ENCODE data around the gene LPP.

LPP gene

DNA sequence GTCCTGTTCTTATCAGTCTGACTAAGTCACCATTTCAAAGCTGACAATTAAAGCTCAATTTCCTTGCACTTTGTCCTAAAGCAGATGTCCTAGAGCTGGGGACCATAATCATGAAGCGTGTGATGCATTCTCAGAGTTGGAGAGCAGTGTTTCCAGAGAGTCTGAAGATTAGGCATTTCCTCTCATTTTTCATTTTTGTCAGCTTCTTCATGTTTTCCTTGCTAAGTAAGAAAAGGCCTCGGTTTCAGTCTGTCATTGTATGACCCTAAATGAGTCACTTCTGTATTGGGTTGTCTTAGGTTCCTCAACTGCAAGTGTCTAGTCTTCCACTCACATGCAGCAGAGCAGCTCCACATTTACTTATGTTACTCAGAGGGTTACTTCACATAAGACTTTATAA, 760.6 kb downstream of the LPP start:
- no peak for DNase-seq (ENCODE audit: low read depth)

DNA sequence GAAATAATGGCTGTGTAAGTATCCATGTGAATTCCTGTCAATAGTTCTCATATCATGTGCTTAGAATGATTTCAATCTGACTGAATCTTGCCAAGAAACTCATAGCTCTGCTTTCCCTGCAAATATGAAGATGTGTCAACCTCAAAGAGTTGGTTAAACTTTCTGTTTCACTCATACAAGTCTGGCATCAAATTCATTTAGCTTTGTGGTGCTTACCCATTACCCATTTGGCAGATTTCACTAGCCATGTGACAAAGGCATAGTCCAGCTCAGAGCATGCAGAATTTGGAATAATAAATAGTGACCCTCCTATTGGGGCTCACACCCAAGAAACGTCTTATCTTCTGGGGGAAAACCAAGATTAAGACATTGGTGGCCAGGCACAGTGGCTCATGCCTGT, 761.2 kb downstream of the LPP start:
- no peak for DNase-seq (ENCODE audit: low read depth)

DNA sequence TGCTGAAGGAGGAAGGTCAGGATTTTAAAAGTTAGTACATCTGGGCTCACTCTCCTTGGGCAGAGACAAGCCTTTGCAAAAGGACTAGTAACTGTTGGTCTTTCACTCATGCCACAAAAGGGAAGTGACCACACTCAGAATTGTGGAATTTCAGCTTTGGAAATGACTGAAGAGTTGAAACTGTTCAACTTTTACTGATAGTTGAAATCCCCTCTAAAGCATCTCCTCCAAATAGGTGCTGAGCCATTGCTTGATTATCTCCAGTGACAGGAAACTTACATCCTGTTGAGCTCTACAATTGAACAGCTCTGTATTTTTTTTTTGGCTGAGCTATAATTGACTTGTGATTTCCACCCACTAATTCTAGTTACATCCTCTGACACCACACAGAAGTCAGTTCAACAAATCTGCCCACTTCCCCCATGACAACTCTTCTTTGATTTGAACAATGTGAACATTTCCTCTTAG, 763.0 kb downstream of the LPP start:
- DNase-seq (ENCODE audit: low read depth), result no peak

DNA sequence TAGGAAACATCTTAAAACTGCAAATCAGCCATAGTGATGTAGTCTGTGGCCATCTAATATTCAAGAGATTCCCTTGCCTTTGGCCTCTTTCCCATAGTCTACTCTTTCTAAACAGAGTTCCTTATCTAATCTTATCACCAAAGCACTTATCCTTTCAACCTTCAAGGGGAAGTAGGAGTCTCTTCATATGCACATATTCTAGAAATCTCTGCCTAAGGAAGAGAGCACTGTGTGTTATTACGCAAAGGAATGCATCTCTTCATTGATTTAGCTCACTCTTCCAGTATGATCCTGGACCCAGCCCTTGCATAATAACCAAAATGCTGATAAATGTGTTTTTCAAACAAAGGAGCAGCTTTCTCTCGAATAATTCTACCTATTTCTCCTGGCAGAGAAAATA, 764.1 kb downstream of the LPP start:
- DNase-seq (ENCODE audit: low read depth), result no peak

DNA sequence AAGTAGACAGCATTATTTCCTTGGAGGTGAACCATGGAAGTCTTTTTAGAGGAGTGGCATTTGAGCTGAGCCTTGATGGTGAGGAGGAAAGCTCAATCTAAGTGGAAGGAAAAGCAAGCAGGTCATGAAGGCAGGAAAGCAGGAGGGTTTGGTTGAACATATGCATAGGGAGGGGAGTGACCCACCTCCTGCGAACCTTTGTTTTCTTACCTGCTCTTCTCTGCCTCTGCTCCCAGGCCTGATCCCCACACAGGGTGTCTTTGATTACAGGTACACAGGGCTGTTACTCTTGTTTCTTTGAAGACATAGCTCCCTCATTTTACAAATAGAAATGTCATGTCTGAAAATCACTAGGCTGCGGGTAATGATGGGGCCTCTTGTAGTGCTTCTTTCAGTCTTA, 769.7 kb downstream of the LPP start:
- no peak for DNase-seq (ENCODE audit: low read depth)

DNA sequence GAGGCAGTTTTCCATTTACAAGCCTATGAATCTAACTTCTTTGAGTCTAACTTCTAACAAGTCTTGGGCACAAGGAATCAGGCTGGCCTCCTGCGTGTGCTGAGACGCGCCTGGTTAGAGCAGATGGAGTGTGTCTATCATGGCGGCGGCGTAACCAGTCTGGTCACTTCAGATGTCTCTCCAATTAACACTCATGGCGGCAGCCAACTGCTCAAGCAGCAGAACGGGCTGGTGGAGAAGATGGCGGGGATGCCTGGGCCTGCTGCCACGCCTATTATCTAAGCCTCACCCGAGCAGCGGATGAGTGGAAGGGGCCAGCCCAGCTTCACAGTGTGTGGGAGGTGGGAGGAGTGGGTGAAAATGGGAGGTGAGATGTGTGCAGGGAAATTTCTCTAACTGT, 771.4 kb downstream of the LPP start:
- DNase-seq (ENCODE audit: low read depth), result no peak

DNA sequence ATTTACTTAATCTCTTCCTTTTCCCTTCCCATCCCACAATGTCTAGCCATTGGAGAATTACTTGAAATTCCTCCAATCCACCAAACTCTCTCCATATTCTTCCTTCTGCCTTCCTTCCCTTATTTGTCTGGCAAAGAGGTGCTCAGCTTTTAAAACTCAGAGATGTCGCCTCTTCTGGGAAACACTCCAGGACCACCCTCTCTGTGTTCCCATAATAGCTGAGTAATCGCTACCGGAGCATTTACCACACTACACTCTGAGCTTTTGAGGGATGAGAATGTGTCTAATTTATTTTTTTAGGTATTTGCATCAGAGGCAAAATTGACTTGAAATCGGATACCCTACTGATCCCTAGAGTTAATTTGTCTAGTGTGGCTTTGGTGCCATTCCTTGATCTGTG, 772.2 kb downstream of the LPP start:
- DNase-seq (ENCODE audit: low read depth), result no peak

DNA sequence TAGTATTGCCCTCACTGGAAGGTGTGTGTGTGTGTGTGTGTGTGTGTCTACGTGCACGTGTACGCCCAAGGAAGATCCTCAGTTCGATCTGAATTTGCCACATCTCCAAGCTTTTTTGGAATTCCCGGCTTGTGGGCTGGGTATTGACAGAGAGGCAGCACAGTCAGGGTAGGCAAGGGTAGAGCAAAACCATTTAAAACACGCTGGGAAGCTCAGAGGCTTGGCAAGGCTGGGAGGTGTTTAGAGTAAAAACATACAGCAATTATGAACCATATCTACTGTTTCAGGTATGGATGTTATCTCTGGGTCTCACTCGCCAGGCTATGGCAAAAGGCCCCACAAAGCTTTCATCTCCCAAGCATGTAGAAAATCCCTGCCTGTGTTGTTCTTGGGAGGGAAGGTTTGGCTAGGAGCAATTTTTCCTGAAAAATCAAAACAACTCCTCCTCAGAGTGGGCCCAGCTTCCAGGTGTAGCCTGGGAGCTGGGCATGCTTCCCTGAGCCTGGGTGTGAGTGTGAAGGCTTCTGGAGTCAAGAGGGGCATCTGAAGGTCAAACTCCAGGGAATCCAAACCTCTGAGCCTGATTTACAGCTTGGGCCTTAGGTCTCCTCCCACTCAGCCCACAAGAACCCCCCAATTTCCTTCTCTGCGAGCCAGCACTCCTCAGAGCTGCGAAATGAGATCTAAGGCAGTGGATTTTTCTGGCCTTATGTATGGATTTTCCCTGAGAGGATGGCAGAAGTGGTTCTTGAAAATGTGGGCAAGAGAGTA, 773.0 kb downstream of the LPP start:
- no peak for DNase-seq (ENCODE audit: low read depth)

DNA sequence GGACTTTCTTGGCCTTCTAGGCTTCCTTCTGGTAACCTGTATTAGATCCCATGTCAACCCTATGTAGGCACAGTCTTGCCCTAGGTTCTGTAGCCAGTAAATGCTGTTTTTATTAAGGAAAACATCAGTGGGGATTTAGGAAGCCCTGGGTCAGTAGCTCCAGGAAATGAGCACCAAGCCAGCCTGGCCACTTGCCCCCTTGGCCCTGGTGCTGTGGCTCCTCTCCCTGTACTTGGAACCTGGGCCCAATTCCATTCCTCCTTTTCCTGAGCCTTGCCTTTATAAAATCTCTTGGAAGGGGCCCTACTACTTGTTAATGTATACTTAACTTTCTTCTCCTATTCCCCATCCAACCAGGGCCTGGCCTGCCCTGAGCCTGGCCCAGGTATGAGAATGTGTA, 774.0 kb downstream of the LPP start:
- DNase-seq (ENCODE audit: low read depth), result no peak

DNA sequence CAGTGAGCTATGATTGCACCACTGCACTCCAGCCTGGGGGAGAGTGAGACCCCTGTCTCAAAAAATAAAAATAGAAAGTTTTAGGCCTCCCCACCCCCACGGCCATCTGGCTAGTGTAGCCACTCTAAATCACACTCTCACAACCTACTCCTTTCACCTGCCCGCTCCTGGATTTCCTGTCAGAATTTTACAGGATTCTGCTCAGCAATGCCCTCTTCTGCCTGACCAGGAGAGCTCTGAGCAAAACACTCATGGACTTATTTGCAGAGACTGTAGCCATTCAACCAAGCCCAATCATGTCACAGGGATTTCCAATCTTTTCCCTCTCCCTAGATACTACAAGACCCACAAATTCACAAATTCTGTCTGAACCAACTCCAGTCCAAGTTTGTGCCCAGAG, 775.2 kb downstream of the LPP start:
- no peak for DNase-seq (ENCODE audit: low read depth)

DNA sequence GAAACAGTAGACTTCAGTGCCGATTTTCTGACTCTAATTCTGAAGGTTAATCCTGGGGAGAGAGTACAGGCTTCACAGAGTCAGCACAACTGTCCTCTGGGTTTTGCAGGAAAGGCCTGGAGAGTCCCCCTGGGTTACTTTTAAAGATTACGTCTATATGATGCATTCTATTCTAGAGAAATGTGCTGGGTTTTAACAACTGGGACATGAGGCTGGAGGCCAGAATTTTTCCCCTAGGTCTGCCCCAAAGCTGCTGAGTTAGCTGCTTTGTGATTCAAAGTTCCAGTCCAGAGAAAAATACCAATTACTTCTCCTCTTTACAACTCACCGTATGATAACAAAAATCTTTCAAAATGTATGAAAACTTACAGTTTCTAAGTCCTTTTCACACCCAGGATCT, 777.1 kb downstream of the LPP start:
- no peak for DNase-seq (ENCODE audit: low read depth)

DNA sequence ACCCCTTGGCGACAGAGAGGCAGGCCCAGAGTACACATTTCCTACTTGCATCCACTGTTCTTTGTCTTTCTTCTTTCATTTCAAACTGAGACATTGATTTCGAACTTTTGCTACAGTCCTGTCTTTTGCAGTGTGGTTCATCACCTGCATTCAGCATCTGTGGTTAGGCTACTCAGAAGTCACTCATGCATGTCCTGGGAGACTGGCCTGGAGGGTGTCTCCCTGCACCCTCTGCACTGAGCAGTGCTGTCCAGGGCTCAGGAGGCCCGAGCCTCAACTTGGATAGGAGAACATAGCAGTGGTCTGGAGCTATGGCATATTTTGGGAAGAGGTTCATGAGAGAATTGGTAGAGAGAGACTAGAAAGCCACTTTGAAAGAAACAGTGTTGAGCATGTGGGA, 777.6 kb downstream of the LPP start:
- no peak for DNase-seq (ENCODE audit: low read depth)

DNA sequence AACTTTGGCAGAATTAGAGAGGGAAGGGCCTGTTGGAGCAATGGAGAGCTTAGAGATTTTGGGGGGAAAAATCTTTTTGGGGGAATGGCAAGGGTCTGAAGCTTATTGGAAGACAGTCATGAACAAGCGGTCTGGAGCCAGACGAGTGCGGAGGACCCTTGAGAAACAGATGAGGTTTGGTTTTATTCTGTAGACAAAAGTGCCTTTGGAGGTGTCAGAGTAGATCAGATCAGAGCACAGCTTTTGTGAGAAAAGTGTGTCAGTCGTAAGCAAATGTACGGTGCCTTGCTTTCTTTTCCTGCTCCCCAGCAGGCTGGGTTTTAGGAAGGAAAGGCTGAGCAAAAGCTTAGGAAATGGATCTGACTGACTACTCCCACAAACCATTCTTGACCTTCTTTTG, 781.0 kb downstream of the LPP start:
- no peak for DNase-seq (ENCODE audit: low read depth)

DNA sequence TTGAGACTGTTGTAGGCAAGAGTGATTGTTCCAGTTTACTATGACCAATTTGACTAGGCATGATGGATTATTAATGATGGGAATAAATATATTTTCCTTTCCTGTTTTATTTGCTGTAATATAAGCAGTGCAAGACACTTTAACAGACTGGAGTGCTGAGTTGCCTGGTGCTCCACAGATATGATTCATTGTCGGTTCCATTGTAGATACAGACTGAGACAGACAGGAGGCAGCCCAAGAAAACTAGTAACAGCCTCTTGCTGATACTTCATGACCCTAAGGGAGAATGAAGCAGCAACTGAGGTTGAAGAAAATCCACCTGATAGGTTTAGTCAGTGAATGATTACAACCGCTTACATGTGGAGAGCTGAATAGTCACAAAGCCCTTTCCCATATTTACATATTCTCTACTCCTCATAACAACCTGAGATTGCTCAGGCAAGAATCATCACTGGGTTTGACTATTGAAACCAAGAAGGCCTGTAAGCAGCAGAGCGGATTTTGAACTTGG, 782.7 kb downstream of the LPP start:
- DNase-seq (ENCODE audit: low read depth), result no peak

DNA sequence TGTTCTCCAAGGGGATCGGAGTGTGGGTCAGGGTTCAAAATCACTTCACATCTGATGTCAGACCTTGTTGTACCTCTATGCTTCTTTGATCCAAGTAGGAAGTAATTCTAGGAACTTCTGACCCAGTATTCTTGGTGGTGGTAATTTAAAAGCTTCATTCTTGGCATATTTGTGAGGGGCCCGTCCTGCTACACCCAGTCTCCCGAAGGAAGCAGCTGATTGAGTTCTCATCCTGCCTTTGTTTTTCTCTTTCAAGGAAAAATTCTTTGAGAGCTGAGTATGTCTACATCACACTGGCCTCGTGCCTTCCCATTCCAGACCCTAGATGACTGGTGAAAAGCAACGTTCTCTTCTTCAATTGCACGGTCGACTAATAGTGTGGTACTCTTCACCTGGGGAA, 783.4 kb downstream of the LPP start:
- no peak for DNase-seq (ENCODE audit: low read depth)

DNA sequence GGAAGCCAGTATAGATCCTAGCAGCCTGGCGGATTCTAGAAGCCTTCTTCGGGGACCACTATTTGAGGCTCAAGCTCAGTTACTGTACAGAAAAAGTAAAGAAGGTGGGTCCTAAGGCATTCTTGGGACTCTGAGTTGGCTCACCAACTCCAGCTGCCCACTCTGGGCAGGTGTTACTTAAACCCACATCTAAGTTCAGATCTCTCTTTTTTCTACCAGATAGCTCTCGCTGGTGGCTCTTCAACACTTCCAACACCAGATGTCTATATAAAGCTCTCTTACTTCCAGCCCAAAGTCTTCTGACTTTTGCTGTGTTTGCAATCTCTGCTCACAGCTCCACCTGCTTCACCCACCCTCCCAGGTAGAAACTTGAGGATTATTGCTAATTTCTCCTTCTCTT, 785.0 kb downstream of the LPP start:
- DNase-seq (ENCODE audit: low read depth), result no peak

DNA sequence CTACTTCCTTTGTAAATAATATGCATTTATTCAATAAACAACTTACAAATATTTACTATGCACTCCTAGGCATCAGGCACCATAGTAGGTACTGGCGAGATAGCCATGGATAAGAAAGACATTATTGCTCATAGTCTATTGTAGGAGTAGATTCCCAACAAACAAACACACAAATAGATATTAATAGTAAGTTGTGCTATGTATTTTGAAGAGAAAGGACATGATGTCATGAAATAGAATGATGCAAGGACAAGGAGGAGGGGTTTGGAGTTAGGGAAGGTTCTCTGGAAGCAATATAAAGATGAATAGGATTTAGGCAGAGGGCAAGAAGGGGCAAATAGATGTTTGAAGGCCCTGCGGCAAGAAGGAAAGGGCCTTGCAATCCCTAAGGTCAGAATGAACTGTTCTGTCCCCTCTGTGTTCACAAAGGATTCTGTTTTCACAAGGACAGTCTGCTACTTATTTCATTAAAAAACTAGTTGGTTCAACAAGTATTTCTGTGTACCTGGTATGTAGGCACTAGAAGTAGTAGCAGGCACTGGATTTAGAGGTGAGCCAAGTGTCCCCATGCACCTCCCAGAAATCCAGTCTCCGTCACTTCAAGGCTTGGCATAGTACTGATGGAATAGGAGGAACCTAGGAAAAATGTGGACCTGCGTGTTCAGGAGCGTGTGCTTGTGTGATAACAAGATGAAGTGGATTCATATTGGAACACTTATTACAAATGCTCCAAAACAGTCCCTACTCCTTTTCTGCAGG, 786.0 kb downstream of the LPP start:
- no peak for DNase-seq (ENCODE audit: low read depth)
